ENCODE results near the gene MYRIP.
"Not testable (repeated sequence)": the region's sequence is repeated elsewhere in the genome, so short reads cannot be mapped to it uniquely, and the experiment has no call there.

Gene MYRIP

GRCh38 chr3:40128166-40128565 is 318.8 kb downstream of the MYRIP start:
- DNase-seq (ENCODE audit: low read depth in 3 of 3) = no peak

- no peak for DNase-seq (ENCODE audit: low read depth in 3 of 3)
Measured at GRCh38 chr3:40129510-40129909, 320.1 kb downstream of the MYRIP start.

GRCh38 chr3:40129981-40130380 is 320.6 kb downstream of the MYRIP start:
- DNase-seq (ENCODE audit: low read depth in 3 of 3) = no peak

- no peak for DNase-seq (ENCODE audit: low read depth in 3 of 3)
Measured at GRCh38 chr3:40130721-40131120, 321.3 kb downstream of the MYRIP start.

- DNase-seq (ENCODE audit: low read depth in 3 of 3) = not testable (repeated sequence)
Measured at GRCh38 chr3:40133886-40134575, 324.6 kb downstream of the MYRIP start.

- no peak for DNase-seq (ENCODE audit: low read depth in 3 of 3)
Measured at GRCh38 chr3:40137591-40138295, 328.3 kb downstream of the MYRIP start.

- no peak for DNase-seq (ENCODE audit: low read depth in 3 of 3)
Measured at GRCh38 chr3:40143283-40144090, 334.1 kb downstream of the MYRIP start.

- no peak for DNase-seq (ENCODE audit: low read depth in 3 of 3)
Measured at GRCh38 chr3:40148827-40149226, 339.4 kb downstream of the MYRIP start.

GRCh38 chr3:40152482-40153133 is 343.2 kb downstream of the MYRIP start:
- no peak for DNase-seq (ENCODE audit: low read depth in 3 of 3)

- no peak for DNase-seq (ENCODE audit: low read depth in 3 of 3)
Measured at GRCh38 chr3:40160933-40161332, 351.5 kb downstream of the MYRIP start.

- DNase-seq (ENCODE audit: low read depth in 3 of 3) = no peak
Measured at GRCh38 chr3:40162616-40163015, 353.2 kb downstream of the MYRIP start.

- DNase-seq (ENCODE audit: low read depth in 3 of 3) = no peak
Measured at GRCh38 chr3:40166997-40167396, 357.6 kb downstream of the MYRIP start.

GRCh38 chr3:40167958-40168357 is 358.5 kb downstream of the MYRIP start:
- DNase-seq (ENCODE audit: low read depth in 3 of 3) = no peak

- no peak for DNase-seq (ENCODE audit: low read depth in 3 of 3)
Measured at GRCh38 chr3:40169983-40170382, 360.6 kb downstream of the MYRIP start.

- no peak for DNase-seq (ENCODE audit: low read depth in 3 of 3)
Measured at GRCh38 chr3:40170395-40170794, 361.0 kb downstream of the MYRIP start.

GRCh38 chr3:40172560-40172959 is 363.2 kb downstream of the MYRIP start:
- no peak for DNase-seq (ENCODE audit: low read depth in 3 of 3)

- no peak for DNase-seq (ENCODE audit: low read depth in 3 of 3)
Measured at GRCh38 chr3:40173227-40173721, 363.9 kb downstream of the MYRIP start.

GRCh38 chr3:40178012-40178594 is 368.7 kb downstream of the MYRIP start:
- no peak for DNase-seq (ENCODE audit: low read depth in 3 of 3)

- peak; percentile 22 to 66 (median 29) for DNase-seq (ENCODE audit: low read depth in 3 of 3)
Measured at GRCh38 chr3:40179016-40179415, 369.6 kb downstream of the MYRIP start.

GRCh38 chr3:40181182-40181581 is 371.8 kb downstream of the MYRIP start:
- DNase-seq (ENCODE audit: low read depth in 3 of 3) = no peak

GRCh38 chr3:40185029-40185695 is 375.8 kb downstream of the MYRIP start:
- no peak for DNase-seq (ENCODE audit: low read depth in 3 of 3)

All from stimulated activated CD4-positive, alpha-beta T cell treated with anti-CD3 and anti-CD28 coated beads, TNF-alpha, amount 100 ng/mL, for 24 hours (primary cell).